ENCODE results near the gene CBLB.

CBLB gene

DNA sequence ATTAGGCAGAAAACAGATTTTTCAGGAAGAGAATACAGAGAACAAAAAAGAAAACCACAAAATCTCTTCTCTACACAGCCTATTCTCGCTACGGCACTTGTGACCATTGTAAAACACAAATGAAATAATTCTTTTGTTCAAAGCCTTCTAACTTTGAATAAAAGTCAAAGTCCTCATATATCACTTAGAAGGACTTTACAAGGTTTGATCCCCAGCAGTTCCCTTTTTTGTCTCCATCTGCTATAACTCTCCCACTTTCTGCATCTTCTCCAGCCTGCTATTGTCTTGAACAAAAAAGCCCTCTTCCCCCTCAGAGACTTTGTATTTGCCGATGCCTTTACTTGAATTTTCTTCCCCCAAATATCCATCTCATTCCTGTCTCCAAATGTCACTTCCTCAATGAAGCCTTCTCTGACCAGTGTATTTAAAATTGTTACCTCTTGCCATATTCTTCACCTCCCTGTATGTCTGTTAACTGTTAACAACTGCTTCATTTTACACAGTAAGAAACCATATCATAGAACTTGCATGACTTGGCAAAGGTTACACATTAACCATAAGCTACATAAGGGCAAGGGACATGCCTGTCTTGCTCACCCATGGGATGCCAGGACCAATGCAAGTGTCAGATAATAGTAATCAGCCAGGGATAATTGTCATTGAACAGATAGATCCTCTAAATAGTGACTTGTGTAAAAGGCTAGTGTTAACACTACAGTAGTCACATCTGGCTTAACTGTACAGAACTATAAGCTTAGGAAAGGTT lies 122.4 kb downstream of the CBLB start:
- H3K4me3 ChIP-seq (ENCODE audit: low read depth, low read length), result no peak overlapping the region
- TF ChIP-seq, protein P1, sequence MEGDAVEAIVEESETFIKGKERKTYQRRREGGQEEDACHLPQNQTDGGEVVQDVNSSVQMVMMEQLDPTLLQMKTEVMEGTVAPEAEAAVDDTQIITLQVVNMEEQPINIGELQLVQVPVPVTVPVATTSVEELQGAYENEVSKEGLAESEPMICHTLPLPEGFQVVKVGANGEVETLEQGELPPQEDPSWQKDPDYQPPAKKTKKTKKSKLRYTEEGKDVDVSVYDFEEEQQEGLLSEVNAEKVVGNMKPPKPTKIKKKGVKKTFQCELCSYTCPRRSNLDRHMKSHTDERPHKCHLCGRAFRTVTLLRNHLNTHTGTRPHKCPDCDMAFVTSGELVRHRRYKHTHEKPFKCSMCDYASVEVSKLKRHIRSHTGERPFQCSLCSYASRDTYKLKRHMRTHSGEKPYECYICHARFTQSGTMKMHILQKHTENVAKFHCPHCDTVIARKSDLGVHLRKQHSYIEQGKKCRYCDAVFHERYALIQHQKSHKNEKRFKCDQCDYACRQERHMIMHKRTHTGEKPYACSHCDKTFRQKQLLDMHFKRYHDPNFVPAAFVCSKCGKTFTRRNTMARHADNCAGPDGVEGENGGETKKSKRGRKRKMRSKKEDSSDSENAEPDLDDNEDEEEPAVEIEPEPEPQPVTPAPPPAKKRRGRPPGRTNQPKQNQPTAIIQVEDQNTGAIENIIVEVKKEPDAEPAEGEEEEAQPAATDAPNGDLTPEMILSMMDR (IDR thresholded peaks at IDR 0.05; ENCODE audit: low read depth, low read length), result no peak

GRCh38 chr3:105745046-105745445 lies 123.8 kb downstream of the CBLB start:
- H3K4me3 ChIP-seq (ENCODE audit: low read depth, low read length), result no peak overlapping the region
- TF ChIP-seq, protein P1 (IDR thresholded peaks at IDR 0.05; ENCODE audit: low read depth, low read length), result no peak

DNA sequence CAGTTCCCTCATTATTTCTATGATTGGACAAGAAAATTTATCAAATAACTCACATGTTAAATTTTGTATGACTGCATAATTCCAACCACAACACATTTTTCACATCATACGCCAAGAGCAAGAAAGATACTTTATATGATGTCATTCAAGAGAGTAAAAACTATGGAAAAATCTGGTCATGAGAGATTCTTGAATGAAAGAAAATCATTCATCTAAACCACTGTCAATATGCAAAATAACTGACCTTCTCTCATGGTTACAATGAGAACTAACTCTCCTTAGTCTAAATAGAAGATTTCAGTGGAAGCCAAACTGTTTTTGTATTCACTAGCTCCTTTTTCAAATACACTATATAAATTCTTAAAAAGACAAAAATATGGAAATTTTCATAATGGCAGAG lies 124.6 kb downstream of the CBLB start:
- H3K4me3 ChIP-seq (ENCODE audit: low read depth, low read length), result no peak overlapping the region
- TF ChIP-seq, protein P1 (IDR thresholded peaks at IDR 0.05; ENCODE audit: low read depth, low read length), result no peak

GRCh38 chr3:105733356-105733755 lies 135.5 kb downstream of the CBLB start:
- TF ChIP-seq, protein P1 (IDR thresholded peaks at IDR 0.05; ENCODE audit: low read depth, low read length), result no peak
- no peak overlapping the region for H3K4me3 ChIP-seq (ENCODE audit: low read depth, low read length)

GRCh38 chr3:105731686-105732085 lies 137.1 kb downstream of the CBLB start:
- no peak overlapping the region for H3K4me3 ChIP-seq (ENCODE audit: low read depth, low read length)
- TF ChIP-seq, protein P1 (IDR thresholded peaks at IDR 0.05; ENCODE audit: low read depth, low read length), result no peak

- TF ChIP-seq, protein P1 (IDR thresholded peaks at IDR 0.05; ENCODE audit: low read depth, low read length), result no peak
- no peak overlapping the region for H3K4me3 ChIP-seq (ENCODE audit: low read depth, low read length)
Measured at GRCh38 chr3:105730801-105731354, 137.9 kb downstream of the CBLB start.

- TF ChIP-seq, protein P1 (IDR thresholded peaks at IDR 0.05; ENCODE audit: low read depth, low read length), result no peak
- no peak overlapping the region for H3K4me3 ChIP-seq (ENCODE audit: low read depth, low read length)
Measured at GRCh38 chr3:105729667-105730066, 139.1 kb downstream of the CBLB start.

Measured in WI38 (cell line).